Neural progenitor cell (in vitro differentiated cells): ENCODE results near the gene TRPM3. TPM values are rescaled to one million over a fixed set of nuclear protein-coding genes. Genes with fewer than 3 reads are reported as not detected.
"Not testable (repeated sequence)": the region's sequence is repeated elsewhere in the genome, so short reads cannot be mapped to it uniquely, and the experiment has no call there.

Experiments used
- DNase-seq: peaks from one replicate; pipeline ENCODE4 v3.0.0-alpha.2; 2016; ENCODE audit warnings: low spot score
- H2AFZ ChIP-seq: fragments of 200-600 bp; sonication (generic); replicated peaks from 2 replicates; pipeline ENCODE4 v1.6.1; 2016; ENCODE audit warnings: antibody characterized with exemption
- H3F3A ChIP-seq: fragments of 200-600 bp; sonication (generic); 2 replicates; pipeline ENCODE4 v1.6.1; 2016; ENCODE audit warnings: antibody characterized with exemption, low read depth
- H3K27ac ChIP-seq: fragments of 200-600 bp; sonication (generic); 2 replicates; pipeline ENCODE4 v1.5.1; 2016; ENCODE audit warnings: mild to moderate bottlenecking
- H3K27me3 ChIP-seq: fragments of 200-600 bp; sonication (generic); 2 replicates; pipeline ENCODE4 v1.6.1; 2016; ENCODE audit warnings: mild to moderate bottlenecking, moderate library complexity
- H3K36me3 ChIP-seq: fragments of 200-600 bp; sonication (generic); 2 replicates; pipeline ENCODE4 v1.5.1; 2016
- H3K4me1 ChIP-seq: fragments of 200-600 bp; sonication (generic); 2 replicates; pipeline ENCODE4 v1.6.1; 2016; ENCODE audit warnings: mixed run types
- H3K4me2 ChIP-seq: fragments of 200-600 bp; sonication (generic); 2 replicates; pipeline ENCODE4 v1.6.1; 2016
- H3K4me3 ChIP-seq: fragments of 200-600 bp; sonication (generic); 2 replicates; pipeline ENCODE4 v1.5.1; 2016
- H3K79me2 ChIP-seq: fragments of 200-600 bp; sonication (generic); 2 replicates; pipeline ENCODE4 v1.6.1; 2016; ENCODE audit warnings: low read depth
- H3K9ac ChIP-seq: fragments of 200-600 bp; sonication (generic); 2 replicates; pipeline ENCODE4 v1.6.1; 2016
- H3K9me3 ChIP-seq: fragments of 200-600 bp; sonication (generic); 2 replicates; pipeline ENCODE4 v1.5.1; 2016; ENCODE audit warnings: low read depth
- H4K20me1 ChIP-seq: fragments of 200-600 bp; sonication (generic); 2 replicates; pipeline ENCODE4 v1.6.1; 2016; ENCODE audit warnings: low read depth
- H3K27ac Mint-ChIP-seq: 3 replicates; pipeline ENCODE4 v1.8.0; 2021; ENCODE audit warnings: mixed read lengths
- H3K27me3 Mint-ChIP-seq: 2 replicates; pipeline ENCODE4 v1.8.0; 2022; ENCODE audit warnings: low read depth, mild to moderate bottlenecking, inconsistent platforms, moderate library complexity, mixed read lengths; ENCODE audit not compliant: insufficient read depth
- H3K36me3 Mint-ChIP-seq: 3 replicates; pipeline ENCODE4 v1.8.0; 2021; ENCODE audit warnings: mixed read lengths
- H3K4me1 Mint-ChIP-seq: 3 replicates; pipeline ENCODE4 v1.8.0; 2021; ENCODE audit warnings: mixed read lengths
- H3K4me3 Mint-ChIP-seq: 3 replicates; pipeline ENCODE4 v1.8.0; 2021; ENCODE audit warnings: mild to moderate bottlenecking, moderate library complexity, mixed read lengths
- H3K9me3 Mint-ChIP-seq: 3 replicates; pipeline ENCODE4 v1.8.0; 2020; ENCODE audit warnings: mixed read lengths
- EZH2 ChIP-seq: fragments of 200-600 bp; sonication (generic); IDR thresholded peaks from 2 replicates; pipeline ENCODE4 v1.6.1; 2017; ENCODE audit warnings: antibody characterized with exemption, mild to moderate bottlenecking, moderate library complexity
- EZH2phosphoT487 ChIP-seq: fragments of 200-600 bp; sonication (generic); IDR thresholded peaks from 2 replicates; pipeline ENCODE4 v1.6.1; 2017; ENCODE audit warnings: antibody characterized with exemption
- total RNA-seq: library from RNA; depleted of rRNA; stranded (reverse); fragments of >200 nt; gene quantifications from 2 replicates; pipeline ENCODE4 v1.2.3, GENCODE V29; 2015; ENCODE audit warnings: low replicate concordance
- TF ChIP-seq, protein P1 (sequence below): fragments of 200-600 bp; sonication (generic); IDR thresholded peaks from 2 replicates; pipeline ENCODE4 v1.5.1; 2017; ENCODE audit warnings: antibody characterized with exemption, mild to moderate bottlenecking

TRPM3 gene
- total RNA-seq, 1 donor from 2014 or later: 37.2 TPM

DNA sequence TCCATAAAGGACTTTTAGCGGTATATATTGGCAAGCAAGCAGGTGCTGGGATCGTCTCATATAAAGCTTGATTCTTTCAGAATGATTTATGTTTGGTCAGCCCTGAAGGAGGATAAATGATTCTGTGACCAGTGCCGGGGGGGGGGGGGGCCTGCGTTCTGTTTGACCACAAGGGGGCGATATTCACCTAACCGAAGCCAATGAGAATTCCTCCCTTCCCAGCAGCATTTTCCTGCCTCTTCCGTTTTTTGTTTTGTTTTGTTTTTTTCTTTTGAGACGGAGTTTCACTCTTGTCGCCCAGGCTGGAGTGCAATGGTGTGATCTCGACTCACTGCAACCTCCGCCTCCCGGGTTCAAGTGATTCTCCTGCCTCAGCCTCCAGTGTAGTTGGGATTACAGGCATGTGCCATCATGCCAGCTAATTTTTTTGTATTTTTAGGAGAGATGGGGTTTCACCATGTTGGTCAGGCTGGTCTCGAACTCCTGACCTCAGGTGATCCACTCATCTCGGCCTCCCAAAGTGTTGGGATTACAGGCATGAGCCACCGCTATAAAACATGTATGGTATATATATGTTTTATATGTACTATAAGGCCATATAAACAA is 492.2 kb downstream of the TRPM3 start:
- not testable (repeated sequence) for H2AFZ ChIP-seq, H3K27ac Mint-ChIP-seq, H3K4me2 ChIP-seq, H3K27ac ChIP-seq, H3K27me3 Mint-ChIP-seq, H3K27me3 ChIP-seq, H3K9me3 ChIP-seq, H3K79me2 ChIP-seq, H3K9ac ChIP-seq, H3K4me3 Mint-ChIP-seq, H3K36me3 Mint-ChIP-seq, H4K20me1 ChIP-seq, H3K36me3 ChIP-seq, H3K9me3 Mint-ChIP-seq, H3K4me3 ChIP-seq, H3F3A ChIP-seq
- TF ChIP-seq, protein P1, sequence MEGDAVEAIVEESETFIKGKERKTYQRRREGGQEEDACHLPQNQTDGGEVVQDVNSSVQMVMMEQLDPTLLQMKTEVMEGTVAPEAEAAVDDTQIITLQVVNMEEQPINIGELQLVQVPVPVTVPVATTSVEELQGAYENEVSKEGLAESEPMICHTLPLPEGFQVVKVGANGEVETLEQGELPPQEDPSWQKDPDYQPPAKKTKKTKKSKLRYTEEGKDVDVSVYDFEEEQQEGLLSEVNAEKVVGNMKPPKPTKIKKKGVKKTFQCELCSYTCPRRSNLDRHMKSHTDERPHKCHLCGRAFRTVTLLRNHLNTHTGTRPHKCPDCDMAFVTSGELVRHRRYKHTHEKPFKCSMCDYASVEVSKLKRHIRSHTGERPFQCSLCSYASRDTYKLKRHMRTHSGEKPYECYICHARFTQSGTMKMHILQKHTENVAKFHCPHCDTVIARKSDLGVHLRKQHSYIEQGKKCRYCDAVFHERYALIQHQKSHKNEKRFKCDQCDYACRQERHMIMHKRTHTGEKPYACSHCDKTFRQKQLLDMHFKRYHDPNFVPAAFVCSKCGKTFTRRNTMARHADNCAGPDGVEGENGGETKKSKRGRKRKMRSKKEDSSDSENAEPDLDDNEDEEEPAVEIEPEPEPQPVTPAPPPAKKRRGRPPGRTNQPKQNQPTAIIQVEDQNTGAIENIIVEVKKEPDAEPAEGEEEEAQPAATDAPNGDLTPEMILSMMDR: peak; percentile 49
- H3K4me1 ChIP-seq: peaks cover 18% of the 10 kb centered on the region
- peak; percentile 35 for DNase-seq
- H3K4me1 Mint-ChIP-seq: peaks cover 11% of the 10 kb centered on the region

DNA sequence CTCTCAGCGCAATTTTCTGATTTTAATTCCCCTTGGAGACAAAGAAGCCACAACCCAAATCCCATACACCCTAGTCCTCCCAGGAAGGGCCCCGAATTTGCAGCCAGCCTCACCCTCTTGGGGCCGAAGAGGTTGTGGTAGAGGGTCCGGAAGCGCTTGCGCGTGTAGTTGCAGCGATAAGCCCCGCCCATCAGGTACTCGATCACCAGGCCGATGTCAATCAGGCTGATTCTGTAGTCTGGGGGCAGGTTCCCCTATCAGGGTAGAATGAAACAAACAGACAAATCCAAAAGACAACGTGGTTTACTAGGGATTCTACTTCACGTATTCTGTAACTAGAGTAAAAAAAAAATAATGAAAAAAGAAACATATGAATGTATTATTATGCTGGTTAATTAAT is 496.3 kb downstream of the TRPM3 start:
- Histone ChIP-seq H3K4me1 (no peaks in the 10 kb centered on the region), H3K27ac (no peak overlapping the region), H3K4me3 (no peak overlapping the region), H3K9me3 (no peaks in the 10 kb centered on the region), H3F3A (no peaks in the 10 kb centered on the region), H4K20me1 (no peaks in the 10 kb centered on the region), H3K79me2 (no peaks in the 10 kb centered on the region), H3K9ac (no peak overlapping the region), H3K4me2 (no peak overlapping the region), H3K27me3 (no peaks in the 10 kb centered on the region), H2AFZ (no peak overlapping the region), H3K36me3 (peaks cover 4% of the 10 kb centered on the region)
- Mint-ChIP-seq H3K4me3 (no peak overlapping the region), H3K4me1 (peaks cover 5% of the 10 kb centered on the region), H3K27ac (no peak overlapping the region), H3K9me3 (peaks cover 2% of the 10 kb centered on the region), H3K27me3 (peaks cover 3% of the 10 kb centered on the region), H3K36me3 (peaks cover 18% of the 10 kb centered on the region)
- no peak for TF ChIP-seq EZH2phosphoT487
- TF ChIP-seq, protein P1: no peak
- no peak for TF ChIP-seq EZH2
- no peak for DNase-seq

DNA sequence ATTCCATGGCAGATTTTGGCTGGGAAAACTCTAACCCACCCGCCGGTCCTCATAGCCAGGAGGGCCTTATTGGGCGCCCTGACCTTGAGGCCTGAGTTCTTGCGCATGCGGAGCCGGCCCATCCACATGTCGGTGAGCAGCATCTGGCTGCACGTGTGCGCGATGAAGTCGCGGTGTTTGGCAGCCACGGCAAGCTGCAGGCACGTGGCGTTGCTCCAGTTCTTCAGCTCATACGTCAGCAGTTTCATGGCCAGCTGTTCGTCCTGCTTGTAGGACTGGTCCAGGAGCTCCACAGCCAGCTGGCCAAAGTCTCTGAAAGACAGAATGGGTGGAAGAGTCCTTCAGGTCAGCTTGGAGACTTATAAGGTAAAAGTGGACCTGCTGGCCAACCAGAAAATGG is 502.6 kb downstream of the TRPM3 start:
- TF ChIP-seq EZH2phosphoT487 (no peak), EZH2 (no peak)
- TF ChIP-seq, protein P1: no peak
- no peak overlapping the region for H3K9ac ChIP-seq
- no peak overlapping the region for H3K27ac ChIP-seq
- no peaks in the 10 kb centered on the region for H4K20me1 ChIP-seq
- DNase-seq: no peak
- no peak overlapping the region for H2AFZ ChIP-seq
- no peak overlapping the region for H3K4me2 ChIP-seq
- no peaks in the 10 kb centered on the region for H3K4me1 ChIP-seq
- H3K4me1 Mint-ChIP-seq: peaks cover 13% of the 10 kb centered on the region
- no peaks in the 10 kb centered on the region for H3K9me3 ChIP-seq
- H3K4me3 ChIP-seq: no peak overlapping the region
- H3F3A ChIP-seq: no peaks in the 10 kb centered on the region
- H3K79me2 ChIP-seq: no peaks in the 10 kb centered on the region
- no peak overlapping the region for H3K27ac Mint-ChIP-seq
- H3K27me3 Mint-ChIP-seq: peaks cover 9% of the 10 kb centered on the region
- peaks cover 33% of the 10 kb centered on the region for H3K36me3 Mint-ChIP-seq
- peaks cover 2% of the 10 kb centered on the region for H3K9me3 Mint-ChIP-seq
- peaks cover 4% of the 10 kb centered on the region for H3K36me3 ChIP-seq
- H3K27me3 ChIP-seq: no peaks in the 10 kb centered on the region
- no peak overlapping the region for H3K4me3 Mint-ChIP-seq
